HG03064 (cell line): ENCODE measurements around the gene SPOCD1.

Experiments used
- ATAC-seq: cut with Tn5 transposase; IDR thresholded peaks from one replicate; pipeline ENCODE4 v1.9.1; 2021; ENCODE audit warnings: low read depth; ENCODE audit not compliant: unreplicated experiment

SPOCD1 gene

DNA sequence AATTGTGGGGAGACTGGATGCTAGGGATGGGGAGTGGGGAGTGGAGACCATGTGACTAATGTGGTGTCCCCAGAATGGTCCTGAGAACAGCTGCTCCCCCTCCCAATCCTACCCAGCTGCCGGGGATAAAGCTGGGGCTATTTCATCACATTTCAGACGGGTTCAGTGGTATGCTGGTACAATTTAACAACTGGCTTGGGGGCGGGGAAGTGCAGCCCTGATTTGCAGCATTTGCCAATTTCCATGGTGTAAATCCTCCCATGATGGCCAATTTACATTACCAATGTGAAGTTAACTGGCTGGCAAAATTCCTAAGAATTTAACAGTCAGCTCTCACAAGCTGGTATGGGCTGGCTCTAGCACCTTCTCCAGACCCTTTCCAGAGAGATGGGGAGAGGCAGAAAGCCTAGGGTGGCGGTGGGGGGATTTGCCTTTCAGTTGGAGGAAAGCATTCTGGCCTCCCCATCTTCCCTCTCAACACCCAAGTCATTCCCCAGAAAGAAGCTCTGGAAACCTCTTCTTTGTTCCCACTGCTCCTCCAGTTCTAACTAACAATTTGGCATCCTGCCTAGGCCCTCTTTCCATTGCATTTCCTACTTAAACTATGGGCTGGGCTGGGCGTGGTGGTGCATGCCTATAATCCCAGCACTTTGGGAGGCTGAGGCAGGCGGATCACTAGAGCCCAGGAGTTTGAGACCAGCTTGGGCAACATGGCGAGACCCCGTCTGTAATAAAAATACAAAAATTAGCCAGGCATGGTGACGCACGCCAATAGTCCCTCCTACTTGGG, 40.4 kb downstream of the SPOCD1 start:
- no peak for ATAC-seq

DNA sequence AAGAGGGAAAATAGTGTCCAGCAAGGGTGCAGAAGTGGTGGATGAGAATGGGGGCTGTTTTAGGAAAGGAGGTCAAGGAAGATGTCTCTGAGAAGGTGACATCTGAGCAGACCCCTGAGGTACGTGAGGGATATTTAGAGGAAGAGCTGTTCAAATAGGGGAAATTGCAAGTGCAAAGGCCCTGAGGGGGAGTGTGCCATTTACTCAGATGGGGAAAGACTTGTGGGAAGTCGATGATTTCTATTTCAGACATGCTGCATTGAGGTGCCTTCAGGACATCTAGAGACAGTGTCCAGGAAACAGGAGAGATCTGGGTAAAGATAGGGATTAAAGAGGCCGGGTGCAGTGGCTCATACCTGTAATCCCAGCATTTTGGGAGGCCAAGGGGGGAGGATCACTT, 41.3 kb downstream of the SPOCD1 start:
- ATAC-seq: no peak

DNA sequence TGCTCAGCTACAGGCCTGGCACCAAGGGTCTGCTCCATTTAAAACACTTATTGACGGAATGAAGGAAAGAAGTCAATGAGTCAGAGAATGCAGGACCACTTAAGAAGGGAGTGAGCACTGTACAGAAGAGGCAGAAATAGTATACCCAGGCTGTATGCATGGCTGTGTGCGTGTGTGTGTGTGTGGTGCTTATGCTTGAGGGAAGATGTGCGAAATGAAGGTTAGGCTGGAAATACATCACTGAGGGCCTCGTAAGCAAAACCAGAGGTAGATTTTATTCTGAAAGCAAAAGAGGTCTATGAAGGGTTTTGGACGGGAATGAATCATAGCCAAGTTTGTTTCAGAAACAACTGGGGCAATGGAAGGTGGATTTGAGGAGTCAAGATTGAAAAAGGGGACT, 42.0 kb downstream of the SPOCD1 start:
- ATAC-seq: no peak

DNA sequence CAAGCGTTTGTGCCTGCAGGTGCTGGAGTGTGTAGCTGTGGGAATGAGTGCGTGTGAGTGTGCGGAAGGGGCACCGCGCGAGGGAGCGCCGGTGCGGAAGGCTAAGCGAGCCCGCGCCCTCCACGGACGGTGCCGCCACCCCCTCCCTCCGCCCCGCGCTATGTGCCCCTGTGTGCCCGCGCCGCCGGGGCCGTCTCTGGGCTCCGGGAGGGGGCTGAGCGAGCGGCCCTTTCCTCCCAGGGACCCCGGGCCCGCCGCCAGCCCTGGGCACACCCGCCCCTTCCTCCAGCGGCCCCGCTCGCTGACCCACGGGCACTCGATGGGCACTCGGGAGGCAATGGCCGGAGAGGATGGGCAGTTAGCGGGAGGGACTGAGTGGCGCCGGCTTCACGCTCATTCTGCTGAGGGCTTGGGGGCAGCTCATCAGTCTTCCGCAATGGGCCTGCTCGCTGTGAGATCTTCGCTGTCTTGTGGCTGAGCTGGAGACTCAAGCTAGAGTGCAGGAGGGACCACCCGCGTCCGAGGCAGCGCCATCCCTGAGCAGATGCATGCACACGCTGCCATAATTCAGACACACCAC, 43.1 kb downstream of the SPOCD1 start:
- ATAC-seq: no peak

DNA sequence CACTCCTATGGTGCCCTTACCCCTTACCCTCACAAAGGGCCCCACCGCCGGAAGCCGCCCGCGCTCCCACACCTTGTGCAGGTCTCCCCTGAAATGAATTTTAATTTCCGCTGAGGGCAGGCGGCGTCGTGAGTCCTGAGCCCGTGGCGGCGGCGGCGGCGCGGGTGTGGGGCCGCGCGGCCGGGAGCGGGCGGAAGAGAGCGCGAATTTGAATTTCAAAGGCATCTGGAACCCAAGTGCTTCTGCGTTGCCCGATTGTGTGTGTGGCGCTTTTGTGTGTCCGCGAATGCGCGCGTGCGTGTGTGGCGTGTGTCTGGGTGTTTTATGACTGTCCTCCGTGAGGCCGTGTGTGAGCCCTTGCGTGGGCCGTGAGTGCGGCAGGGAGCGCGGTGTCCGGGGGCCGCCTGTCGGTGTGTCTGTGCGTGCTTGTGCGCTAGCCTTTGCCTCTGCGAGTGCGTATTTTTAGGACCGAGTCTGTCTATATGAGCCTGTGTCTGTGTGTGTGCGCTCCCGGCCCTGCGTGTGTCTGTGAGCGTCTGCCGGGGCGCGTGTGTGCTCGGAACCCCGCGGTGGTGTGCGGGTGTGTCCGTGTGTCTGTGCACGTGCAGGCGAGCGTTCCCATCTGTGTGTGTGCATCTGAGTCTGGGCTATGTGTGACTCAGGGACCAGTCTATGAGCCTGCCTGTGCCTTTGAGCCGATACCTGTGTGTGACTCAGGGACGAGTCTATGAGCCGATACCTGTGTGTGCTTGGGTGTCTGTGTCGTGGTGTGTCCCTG, 43.7 kb downstream of the SPOCD1 start:
- no peak for ATAC-seq

DNA sequence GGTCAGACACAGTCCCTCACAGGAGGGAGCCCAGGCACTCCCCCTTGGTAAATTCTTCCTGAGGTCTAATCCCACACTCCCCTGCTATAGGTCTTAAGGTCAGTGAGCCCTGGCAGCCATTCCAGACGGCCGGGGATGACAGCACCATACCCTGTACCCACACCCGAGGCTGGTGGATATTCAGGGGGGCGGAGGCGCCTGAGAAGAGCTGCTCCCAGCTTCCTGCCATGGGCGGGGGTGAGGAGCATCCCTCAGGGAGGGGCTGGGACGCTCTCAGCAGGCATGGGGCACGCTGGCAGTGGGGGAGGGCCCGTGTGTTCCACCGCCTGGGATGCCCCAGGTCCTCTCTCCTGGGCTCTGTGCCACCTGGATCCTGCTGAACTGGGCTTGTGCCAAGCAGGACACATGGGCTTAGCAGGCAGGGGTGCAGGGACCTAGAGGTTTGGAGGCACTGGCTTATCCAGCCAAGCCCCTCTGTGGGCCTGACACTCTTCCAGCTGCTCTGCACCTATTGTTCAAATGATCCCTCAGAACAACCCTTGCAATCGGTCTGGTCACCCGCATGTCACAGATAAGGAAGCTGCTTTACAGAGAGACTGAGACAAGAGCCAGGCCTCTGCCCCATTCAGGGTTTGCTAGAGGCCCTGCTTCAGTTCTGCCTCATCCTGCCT, 46.0 kb downstream of the SPOCD1 start:
- no peak for ATAC-seq

DNA sequence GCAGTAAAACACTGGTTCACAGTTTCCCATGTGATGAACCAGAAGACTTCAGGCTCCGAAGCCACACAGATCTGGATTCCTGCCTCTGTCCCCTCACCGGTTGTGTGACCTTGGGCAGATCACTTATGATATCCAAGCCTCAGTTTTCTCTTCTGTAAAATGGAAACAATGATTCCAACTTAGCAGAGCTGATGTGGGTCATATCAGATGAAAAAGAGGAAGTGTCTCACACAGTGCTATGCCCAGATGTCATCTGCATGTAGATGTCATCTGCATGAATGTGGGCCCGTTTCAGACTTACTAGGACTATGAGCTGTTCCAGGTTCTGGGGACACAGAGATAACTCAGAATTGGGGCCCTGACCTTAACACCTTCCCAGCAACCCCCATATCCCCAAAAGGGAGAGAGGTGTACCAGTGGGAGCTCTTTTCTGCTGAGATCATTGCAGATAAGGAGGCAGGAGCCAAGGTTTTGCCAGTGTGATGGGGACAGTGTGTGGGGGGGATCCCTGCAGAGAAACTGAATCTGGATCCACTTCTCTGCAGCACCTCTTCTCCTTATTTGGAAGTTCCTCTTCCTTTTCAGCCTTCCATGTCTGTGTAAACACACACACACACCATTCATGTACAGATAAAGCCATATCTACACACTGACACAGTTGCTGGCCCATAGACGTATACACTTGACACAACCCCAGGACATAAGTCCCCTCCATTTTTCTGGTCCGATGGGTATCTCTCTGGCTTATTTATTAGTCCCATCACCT, 46.7 kb downstream of the SPOCD1 start:
- ATAC-seq: no peak

DNA sequence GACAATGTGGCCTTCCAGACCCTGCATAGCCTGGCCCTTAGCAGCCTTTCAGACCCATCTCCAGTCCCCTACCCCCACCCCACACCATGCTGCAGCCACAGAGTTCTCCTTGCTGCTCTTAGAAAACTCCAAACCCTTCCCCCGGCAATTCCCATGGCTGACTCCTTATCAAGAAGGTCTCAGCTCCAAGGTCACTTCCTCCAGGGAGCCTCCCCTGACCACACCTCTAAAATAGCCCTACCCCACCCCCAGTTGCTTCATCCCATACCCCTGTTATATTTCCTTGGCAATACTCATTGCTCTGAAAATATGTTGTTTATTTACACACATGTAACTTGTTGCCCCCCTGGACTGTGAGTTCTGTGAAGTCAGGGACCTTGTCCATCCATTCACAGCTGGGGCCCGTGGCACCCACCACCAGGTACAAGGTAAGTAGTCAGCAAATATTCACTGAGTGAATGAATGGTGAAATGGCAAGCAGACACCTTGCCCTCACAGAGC, 47.4 kb downstream of the SPOCD1 start:
- no peak for ATAC-seq

DNA sequence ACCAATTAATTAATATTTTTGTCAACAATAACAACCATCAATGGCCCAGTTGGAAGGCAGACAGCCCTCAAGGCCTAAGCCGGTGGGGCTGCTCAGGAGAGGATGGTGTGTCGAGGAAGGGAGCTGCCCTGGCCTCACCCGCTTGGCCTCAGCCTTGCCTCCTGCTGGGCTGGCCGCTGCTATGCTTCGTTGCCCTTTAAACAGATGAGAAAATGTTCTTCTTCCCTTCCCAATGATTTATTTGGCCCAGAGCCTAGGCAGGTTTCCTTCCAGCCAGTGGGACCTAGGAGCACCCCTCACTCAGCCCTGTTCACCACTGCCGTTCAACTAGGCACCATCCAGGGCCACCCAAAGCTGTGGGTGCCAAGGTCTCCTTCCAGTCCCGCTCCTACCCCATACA, 48.6 kb downstream of the SPOCD1 start:
- ATAC-seq: no peak

DNA sequence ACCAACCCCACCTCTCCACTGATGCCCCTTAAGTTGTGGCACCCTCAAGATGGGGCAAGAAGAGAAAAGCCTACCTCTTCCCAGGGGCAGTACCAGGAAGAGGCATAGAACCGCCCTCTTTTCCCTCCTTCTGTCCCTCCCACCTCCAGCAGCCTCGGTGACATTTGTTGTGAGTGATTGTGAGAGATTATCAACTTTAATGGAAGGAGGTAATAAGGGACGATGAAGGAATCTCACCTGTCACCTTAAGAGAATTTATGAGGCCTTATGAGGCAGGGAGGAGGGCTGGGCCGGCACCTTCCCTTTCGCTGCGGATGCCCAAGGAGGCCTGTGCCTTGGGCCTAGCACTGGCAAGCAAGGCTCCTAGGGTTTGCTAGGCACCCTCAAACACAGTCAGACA, 50.3 kb downstream of the SPOCD1 start:
- no peak for ATAC-seq

DNA sequence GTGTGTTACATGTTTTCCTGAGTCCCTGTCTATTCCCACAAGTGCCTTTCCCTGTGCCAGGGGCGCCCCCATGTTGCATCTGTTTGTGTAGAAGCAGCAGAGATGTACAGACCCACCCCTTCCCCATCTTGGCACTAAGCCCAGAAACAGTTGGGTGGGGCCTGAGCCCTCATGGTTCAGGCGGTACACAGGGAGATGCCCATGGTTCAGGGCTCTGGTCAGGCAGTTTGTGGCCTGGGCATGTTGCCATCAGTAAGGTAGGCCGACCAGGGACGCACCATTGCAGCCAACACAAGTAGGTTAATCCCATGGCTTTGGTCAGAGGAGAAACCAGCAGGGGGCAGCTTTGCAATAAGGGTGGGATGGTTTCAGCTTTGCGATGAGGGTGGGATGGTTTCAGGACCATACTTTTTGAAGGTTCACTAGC, 50.8 kb downstream of the SPOCD1 start:
- no peak for ATAC-seq

DNA sequence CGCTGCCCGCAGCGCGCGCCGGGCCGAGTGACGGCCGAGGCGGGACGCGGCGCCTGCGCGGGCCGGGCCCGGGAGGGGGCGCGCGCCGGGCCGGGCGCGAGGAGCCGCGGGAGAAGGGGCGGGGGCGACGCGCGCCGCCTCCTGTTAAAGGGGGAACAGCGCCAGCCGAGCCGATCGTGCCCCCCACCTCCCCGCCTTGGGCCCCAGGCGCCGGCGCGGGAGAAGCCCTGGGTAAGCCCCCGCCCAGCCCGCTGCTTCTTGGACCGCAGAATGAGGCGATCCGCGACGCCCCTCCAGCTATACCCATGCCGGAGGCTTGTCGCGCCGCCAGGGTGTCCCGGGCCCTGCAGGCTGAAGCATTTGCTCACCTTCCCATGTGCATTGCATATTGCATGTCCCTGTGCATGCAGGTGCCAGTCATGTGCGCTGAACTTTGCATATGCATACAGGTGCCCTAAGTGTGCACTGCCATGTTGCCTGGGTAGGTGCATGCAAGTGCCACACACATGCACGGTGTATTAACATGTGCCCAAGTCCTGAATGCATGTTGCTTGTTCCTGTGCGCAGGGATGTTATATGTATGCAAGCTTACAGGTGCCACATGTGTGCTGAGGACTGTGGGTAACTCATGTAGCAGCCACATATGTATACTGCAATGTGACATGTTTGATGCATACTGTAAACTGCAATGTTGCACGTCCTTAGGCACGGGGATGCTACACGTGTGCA, 51.3 kb downstream of the SPOCD1 start, which contains the start of gene ADGRB2:
ADGRB2 (minus strand) TSS at position 29 of the 729 bp plus-strand sequence. CDS start 7,119 bp downstream, outside the sequence.
- ATAC-seq: no peak

DNA sequence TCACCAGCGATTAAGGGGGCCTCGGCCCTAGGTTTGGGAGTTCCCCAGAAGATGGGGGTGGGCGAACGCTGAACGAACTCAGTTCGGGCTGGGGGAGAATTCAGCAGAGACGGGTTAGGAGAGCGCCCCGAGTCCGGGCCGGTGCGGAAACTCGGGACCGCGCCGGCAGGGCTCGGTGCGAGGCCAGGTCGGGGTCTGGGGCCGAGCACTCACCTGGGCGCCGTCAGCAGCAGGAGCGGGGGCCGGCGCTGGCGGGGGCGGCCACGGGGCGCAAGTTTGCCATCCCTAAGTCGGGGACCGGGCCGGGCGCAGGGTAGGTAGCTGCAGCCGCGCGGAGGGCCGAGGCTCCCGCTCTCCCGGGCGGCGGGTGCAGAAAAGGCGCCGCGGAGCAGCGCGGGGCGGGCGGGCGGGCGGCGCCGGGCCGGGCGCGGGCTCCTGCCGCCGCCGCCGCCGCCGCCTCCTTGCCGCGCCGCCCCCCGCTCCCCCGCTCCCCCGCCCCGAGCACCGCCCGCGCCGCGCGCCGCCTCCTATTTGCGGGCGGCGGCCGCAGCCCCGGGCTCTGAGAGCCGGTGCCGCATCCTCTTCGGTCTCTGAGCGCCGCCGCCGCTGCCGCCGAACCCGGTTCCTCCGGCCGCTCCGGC, 52.0 kb downstream of the SPOCD1 start:
- no peak for ATAC-seq

DNA sequence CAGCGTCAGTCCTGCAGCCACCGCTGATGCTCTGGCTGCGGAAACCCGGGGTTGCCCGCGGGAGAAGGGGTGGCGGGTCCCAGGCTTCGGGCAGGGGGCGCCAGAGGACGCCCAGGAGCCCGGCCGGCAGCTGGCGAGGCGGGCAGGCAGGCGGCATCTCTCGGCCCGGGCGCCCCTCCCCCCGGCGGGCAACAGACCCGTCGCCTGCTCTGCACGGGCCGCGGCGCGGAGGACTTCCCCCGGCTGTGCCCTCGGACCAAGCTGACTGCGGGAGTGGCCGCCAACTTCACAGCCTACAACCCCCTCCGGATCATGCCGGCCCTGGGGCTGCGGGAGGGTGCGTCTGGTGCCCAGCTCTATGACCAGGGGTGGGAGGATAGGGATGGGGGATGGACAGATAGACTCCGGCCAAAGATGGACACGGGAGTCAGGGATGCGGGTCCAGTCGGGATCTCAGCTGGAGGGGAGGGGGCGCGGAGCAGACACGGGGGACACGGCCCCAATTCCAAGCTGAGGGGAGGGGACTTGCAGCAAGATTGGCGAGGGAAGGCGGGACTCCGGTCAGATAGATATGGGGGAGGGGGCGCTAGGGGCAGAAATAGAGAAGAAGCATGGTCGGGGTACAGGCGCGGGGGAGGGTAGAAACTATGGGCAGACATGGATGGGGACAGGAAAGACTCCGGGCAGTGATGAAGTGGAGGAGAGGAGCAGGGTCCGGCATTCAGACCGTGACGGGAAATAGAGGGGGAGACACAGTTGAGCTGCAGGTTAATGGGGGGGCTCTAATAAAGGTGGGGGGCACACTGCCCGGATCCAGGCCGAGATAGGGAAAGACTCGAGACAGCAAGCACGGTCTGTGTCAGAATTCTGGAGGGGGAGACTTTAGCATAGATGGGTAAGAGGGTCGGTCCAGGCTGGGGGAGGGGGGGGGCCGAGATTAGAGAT, 52.8 kb downstream of the SPOCD1 start:
- no peak for ATAC-seq

DNA sequence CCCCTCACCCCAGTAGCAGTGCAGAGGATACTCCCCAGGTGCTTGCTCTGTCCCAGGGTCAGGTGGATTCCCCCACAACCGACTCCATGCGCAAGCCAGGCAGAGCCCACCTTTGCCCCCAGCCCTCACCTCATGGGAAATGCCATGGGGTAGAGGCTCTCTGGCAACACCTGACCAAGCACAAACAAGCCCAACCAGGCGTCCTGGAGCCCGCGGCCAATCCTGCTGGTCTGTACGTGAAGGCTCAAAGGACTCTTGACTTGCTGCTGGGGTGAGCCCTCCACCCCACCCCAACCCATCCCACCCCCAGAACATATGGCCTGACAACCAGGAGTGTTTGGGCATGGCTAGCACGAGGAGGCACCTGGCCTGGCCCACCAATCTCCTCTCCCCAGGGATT, 53.5 kb downstream of the SPOCD1 start:
- no peak for ATAC-seq

DNA sequence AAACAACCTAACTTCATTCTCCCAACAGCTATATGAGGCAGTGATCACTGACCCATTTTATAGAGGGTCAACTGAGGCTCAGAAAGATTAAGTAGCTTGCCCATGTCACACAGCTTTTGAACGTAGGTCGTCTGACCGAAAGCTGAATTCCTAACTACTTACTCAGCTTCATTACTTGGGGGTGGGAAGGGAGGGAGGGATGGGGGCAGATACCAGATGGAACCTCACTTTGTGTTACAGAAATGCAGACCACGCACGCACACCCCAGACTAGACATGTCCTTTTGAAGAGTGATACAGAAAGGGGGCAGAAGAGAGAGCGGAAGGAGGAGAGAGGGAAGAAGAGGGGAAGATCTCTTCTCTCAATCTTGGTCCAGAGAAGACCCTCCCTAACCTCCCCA, 53.9 kb downstream of the SPOCD1 start:
- no peak for ATAC-seq

DNA sequence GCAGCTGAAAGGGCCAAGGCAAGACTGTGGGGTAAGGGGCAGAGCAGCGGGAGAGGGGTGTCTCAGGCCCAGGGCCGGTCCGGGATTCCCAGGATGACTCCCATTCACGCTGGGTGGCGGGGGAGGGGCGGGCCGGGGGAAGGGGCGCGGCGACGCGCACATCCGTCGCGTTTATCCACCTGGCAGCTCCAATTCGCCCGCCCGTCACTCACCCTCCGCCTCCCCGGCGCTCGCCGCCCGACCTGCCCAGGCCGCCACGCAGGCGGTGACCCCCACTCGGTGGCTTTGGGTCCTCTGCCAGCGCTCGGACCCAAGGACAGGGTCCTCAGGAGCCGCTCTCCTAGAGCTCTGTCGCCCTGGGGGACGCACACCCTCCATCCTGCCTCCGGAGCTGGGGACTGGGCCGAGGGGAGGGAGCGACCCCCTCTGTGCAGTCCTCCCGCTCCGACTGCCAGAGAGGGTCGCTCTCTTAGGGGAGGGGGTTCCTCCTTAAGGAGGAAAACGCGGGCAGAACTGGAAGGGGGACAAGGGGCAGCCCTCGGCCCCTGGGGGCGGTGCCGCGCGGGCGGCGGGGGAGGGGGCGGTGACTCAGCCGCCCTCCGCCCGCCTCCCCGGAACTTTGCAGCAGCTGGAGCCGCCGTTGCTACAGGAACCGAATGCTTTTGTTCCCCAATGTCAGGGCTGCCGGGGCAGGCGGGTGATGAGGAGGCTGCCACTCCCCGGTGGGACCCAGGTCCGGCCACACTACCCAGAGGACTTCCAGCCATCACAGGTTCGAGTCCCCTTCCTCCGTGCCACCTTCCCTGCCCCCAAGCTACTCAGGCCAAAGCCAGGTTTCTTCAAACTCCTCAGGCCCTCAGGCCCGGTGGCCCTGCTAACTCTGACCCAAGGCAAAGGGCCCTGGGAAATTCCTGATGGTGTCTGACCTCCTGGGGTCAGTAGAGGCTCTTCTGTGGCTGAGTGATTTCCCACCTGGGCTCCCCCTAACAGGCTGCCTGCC, 55.1 kb downstream of the SPOCD1 start:
- ATAC-seq: no peak
